Stimulated activated CD4-positive, alpha-beta T cell treated with anti-CD3 and anti-CD28 coated beads, Interleukin-15, amount 100 ng/mL, for 24 hours (primary cell): ENCODE measurements around the gene CYP3A7.
"Not testable (repeated sequence)": the region's sequence is repeated elsewhere in the genome, so short reads cannot be mapped to it uniquely, and the experiment has no call there.

Experiments
- DNase-seq: peaks from one replicate; pipeline ENCODE4 v3.0.0-alpha.2; 2020

The CYP3A7 gene

GRCh38 chr7:99698867-99699730, 35.9 kb downstream of the CYP3A7 start:
- not testable (repeated sequence) for DNase-seq

GRCh38 chr7:99694912-99695304, 40.1 kb downstream of the CYP3A7 start:
- DNase-seq: no peak

- DNase-seq: no peak
Observed at GRCh38 chr7:99694201-99694911, 40.6 kb downstream of the CYP3A7 start.

GRCh38 chr7:99693427-99694200, 41.4 kb downstream of the CYP3A7 start:
- peak; percentile 6 for DNase-seq

DNA sequence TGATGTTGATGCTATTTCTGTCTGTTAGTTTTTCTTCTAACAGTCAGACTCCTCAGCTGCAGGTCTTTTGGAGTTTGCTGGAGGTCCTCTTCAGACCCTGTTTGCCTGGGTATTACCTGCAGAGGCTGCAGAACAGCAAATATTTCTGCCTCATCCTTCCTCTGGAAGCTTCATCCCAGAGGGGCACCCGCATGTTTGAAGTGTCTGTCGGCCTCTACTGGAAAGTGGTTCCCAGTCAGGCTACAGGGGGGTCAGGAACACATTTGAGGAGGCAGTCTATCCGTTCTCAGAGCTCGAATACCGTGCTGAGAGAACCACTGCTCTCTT, 41.9 kb downstream of the CYP3A7 start:
- DNase-seq: no peak

GRCh38 chr7:99692563-99692962, 42.4 kb downstream of the CYP3A7 start:
- DNase-seq: not testable (repeated sequence)

- DNase-seq: not testable (repeated sequence)
Observed at GRCh38 chr7:99691658-99692057, 43.3 kb downstream of the CYP3A7 start.

- DNase-seq: not testable (repeated sequence)
Observed at GRCh38 chr7:99690918-99691317, 44.1 kb downstream of the CYP3A7 start.

DNA sequence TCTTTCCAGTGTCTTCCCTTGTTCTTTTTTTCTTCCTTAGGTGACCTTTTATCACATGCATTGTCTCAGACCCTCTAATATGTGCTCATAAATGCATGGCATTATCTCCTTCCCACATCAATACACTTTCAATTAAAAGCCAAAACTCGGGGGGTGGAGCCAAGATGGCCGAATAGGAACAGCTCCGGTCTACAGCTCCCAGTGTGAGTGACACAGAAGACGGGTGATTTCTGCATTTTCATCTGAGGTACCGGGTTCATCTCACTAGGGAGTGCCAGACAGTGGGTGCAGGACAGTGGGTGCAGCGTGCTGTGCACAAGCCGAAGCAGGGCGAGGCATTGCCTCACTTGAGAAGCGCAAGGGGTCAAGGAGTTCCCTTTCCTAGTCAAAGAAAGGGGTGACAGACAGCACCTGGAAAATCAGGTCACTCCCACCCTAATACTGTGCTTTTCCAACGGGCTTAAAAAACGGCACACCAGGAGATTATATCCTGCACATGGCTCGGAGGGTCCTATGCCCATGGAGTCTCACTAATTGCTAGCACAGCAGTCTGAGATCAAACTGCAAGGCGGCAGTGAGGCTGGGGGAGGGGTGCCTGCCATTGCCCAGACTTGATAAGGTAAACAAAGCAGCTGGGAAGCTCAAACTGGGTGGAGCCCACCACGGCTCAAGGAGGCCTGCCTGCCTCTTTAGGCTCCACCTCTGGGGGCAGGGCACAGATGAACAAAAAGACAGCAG, 49.0 kb downstream of the CYP3A7 start:
- not testable (repeated sequence) for DNase-seq

DNA sequence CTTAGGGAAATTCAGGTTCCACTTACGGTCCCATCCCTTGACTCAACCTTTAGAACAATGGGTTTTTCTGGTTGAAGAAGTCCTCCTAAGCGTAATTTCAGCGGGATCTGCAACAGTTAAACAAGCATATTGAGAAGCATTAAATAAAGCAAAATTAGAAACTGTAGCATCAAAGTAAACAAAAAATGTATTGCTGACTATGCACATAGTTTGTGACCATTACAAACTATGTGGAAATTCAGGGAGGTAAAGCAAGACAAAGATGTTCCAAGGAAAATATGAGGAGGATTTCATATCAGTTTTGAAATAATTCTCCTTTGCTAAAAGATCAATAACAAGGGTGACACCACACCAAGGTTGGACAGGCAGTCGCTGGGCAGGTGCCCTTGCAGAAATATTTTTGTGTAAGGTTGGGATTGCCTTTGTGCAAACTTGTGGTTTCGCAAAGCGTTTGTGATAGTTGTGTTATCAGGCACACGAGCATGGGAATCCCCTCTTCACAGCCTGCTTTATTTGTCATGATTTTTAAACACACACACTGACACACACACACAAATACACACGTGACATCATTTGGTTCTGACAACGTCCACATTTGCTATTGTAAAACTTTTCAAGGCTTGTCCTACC, 49.8 kb downstream of the CYP3A7 start:
- no peak for DNase-seq

DNA sequence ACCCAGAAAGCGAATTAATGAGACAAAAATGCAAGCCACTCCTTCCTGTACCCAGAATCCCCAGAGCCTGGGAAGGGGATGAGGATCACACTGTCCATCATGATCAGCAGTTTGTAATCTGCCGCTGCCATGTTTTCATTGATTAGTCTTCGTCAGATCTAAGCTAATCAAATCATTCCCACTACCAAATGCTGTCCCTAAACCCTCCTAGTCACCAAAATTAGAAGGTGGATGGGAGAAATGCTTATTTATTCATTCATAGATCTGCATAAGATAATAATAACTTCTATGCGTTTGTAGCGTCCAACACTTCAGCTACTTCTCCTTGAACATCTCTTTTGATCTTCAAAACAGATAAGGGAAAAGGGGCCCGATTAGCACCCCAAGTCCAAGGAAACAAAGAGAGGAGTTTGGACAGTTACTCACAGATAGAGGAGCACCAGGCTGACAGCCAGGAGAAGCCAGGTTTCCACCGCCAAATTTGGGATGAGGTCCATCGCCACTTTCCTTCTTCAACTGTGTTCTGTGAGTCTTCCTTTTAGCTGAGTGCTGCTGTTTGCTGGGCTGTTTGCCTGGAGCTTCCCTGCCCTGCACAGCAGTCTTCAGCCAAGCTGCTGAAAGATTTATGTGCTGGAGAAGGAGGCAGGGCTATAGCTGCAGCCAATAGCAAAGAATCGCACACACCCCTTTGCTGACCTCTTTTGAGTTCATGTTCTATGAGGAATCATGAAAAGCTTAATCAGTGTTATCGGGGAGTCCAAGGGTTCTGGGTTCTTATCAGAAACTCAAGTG, 55.4 kb downstream of the CYP3A7 start, which contains the start of gene CYP3A5:
CYP3A5 (minus strand) TSS at position 597 of the 792 bp plus-strand sequence; CDS start at position 497, 100 bp downstream.
- no peak for DNase-seq

DNA sequence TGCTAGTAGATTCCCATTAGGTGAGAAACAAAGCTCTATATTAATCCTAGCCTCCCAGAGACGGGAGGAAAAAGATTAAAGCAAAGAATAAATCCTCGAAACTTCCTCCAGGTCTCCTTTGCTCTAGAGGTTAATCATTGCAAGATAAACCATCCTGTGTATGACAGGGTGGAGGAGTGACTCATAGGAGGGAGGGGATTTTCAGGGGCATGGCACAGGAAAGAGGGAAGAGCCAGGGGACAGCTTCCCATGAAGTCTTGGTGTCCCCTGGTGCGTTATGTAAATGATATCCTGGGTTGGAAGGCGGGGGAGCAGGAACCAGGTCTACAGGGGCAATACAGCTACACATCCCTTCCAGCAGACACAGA, 56.0 kb downstream of the CYP3A7 start:
- no peak for DNase-seq

DNA sequence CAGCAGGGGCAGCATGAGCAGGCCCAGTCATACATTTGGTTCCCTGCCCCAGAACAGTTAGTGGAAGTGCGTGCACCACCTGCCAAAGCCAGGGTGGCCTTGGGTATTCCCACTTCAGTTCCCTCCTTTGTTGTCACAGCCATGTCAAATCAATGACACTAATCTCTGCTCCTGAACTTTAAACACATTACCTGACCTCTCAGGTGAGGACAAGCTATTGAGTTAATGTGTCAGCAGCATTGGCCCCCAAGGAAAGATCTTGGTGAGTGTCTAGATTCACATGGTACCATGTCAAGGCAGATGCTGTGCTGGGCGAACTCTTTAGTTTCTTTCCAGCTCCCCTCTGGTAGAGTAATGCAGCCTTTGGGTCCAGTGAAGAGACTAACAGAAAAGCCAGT, 57.3 kb downstream of the CYP3A7 start:
- DNase-seq: no peak

GRCh38 chr7:99677013-99677647, 57.9 kb downstream of the CYP3A7 start:
- no peak for DNase-seq

- no peak for DNase-seq
Observed at GRCh38 chr7:99674995-99675742, 59.8 kb downstream of the CYP3A7 start.

GRCh38 chr7:99672573-99672972, 62.4 kb downstream of the CYP3A7 start:
- DNase-seq: no peak

GRCh38 chr7:99669782-99670181, 65.2 kb downstream of the CYP3A7 start:
- no peak for DNase-seq

GRCh38 chr7:99668541-99668940, 66.5 kb downstream of the CYP3A7 start:
- no peak for DNase-seq

- DNase-seq: no peak
Observed at GRCh38 chr7:99667179-99667578, 67.8 kb downstream of the CYP3A7 start.

DNA sequence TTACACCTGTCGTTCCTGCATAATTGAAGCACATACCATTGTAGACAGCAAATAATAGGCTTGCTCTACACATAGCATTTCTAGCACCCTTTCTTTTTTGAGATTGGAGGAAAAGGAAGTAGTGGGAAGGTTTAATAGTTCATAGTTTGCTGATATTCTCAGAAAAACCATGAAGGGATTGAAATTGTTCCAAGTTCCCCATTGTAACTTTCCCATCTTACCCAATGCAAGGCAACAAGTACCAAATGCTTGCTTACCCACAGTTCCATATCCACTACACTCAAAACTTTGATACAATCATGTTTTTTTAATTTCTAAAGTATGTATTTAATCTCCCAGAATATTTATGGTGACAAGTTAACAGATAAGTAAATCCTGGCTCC, 69.0 kb downstream of the CYP3A7 start:
- no peak for DNase-seq
